Thyroid gland (tissue), 4 donors: ENCODE data around the gene RASGRF1. TPM values are rescaled to one million over a fixed set of nuclear protein-coding genes. Genes with fewer than 3 reads are reported as not detected.

Experiments
- DNase-seq, 2 donors: peaks; one replicate each; pipeline ENCODE4 v3.0.0-alpha.2; 2019
- H3K27ac ChIP-seq, 3 donors: fragments of 200-600 bp; sonication (generic); 1 replicate in 2 of 3; 2 replicates in 1 of 3; pipeline ENCODE4 v1.5.1; 2016 to 2019; ENCODE audit warnings: mild to moderate bottlenecking in 1 of 3, moderate library complexity in 1 of 3
- H3K27me3 ChIP-seq: fragments of 200-600 bp; sonication (generic); one replicate; pipeline ENCODE4 v1.5.1; 2019
- H3K36me3 ChIP-seq, 2 donors: fragments of 200-600 bp; sonication (generic); one replicate each; pipeline ENCODE4 v1.5.1; 2016 to 2019
- H3K4me1 ChIP-seq, 2 donors: fragments of 200-600 bp; sonication (generic); one replicate each; pipeline ENCODE4 v1.5.1; 2017 to 2019
- H3K4me3 ChIP-seq, 3 donors: fragments of 200-600 bp; sonication (generic); replicated peaks in 1 of 3; 1 replicate in 2 of 3; 2 replicates in 1 of 3; pipeline ENCODE4 v1.5.1; 2016; ENCODE audit warnings: mild to moderate bottlenecking in 1 of 3
- H3K9me3 ChIP-seq: fragments of 200-600 bp; sonication (generic); one replicate; pipeline ENCODE4 v1.5.1; 2017
- POLR2A ChIP-seq, 2 donors: fragments of 450-650 bp; IDR thresholded peaks; one replicate each; pipeline ENCODE4 v1.6.1; 2017; ENCODE audit warnings: antibody characterized with exemption in 2 of 2, mild to moderate bottlenecking in 2 of 2, moderate library complexity in 1 of 2
- WGBS, 2 donors: methylation state at CpG; one replicate each; pipeline ENCODE4 v1.1.5; 2017; 5-methylcytosine and 5-hydroxymethylcytosine counted together
- intact Hi-C: fragments of 100-400 bp; cut with DNase I; formaldehyde crosslinking; loops from one replicate; pipeline ENCODE4 v1.15.1; 2023
- total RNA-seq, 4 donors: library from RNA; depleted of rRNA; stranded (reverse); fragments of >200 nt; gene quantifications; one replicate each; pipeline ENCODE4 v1.2.3, GENCODE V29; 2016
- TF ChIP-seq, protein P1 (sequence below), 6 experiments: fragments of 200-600 bp in 3 of 6; fragments of 450-650 bp in 3 of 6; sonication (generic) in 3 of 6; IDR thresholded peaks; one replicate each; pipeline ENCODE4 v1.5.1; 2016 to 2019; ENCODE audit warnings: antibody characterized with exemption in 6 of 6, mild to moderate bottlenecking in 2 of 6, inconsistent platforms in 1 of 6, moderate library complexity in 1 of 6

Gene RASGRF1
- total RNA-seq, 4 donors from 2014 or later: 0.40 TPM; not detected in 3

DNA sequence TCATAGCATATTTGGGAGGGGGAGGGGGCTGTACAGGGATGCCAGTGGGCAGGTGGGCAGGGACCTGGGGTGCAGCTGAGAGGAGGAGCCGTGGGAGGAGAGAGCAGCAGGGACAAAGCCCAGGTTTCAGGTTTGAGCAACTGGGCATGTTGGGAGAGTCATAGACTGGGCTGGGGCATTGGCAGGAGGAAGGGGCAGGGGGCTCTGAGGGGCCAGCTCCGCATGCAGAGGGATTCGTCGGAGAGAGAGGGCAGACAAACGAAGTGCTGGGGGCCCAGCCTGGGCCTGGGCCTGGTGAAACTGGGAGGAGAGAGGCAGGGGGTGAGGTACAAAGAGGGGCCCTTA, 25.2 kb downstream of the RASGRF1 start:
- H3K9me3 ChIP-seq: no peaks in the 10 kb centered on the region
- intact Hi-C loops: no loop called here
- H3K27ac ChIP-seq: no peak overlapping the region
- H3K36me3 ChIP-seq: no peaks in the 10 kb centered on the region
- no peaks in the 10 kb centered on the region for H3K4me1 ChIP-seq
- no peak overlapping the region for H3K4me3 ChIP-seq
- no peak for TF ChIP-seq POLR2A (IDR thresholded peaks at IDR 0.05)
- TF ChIP-seq, protein P1, sequence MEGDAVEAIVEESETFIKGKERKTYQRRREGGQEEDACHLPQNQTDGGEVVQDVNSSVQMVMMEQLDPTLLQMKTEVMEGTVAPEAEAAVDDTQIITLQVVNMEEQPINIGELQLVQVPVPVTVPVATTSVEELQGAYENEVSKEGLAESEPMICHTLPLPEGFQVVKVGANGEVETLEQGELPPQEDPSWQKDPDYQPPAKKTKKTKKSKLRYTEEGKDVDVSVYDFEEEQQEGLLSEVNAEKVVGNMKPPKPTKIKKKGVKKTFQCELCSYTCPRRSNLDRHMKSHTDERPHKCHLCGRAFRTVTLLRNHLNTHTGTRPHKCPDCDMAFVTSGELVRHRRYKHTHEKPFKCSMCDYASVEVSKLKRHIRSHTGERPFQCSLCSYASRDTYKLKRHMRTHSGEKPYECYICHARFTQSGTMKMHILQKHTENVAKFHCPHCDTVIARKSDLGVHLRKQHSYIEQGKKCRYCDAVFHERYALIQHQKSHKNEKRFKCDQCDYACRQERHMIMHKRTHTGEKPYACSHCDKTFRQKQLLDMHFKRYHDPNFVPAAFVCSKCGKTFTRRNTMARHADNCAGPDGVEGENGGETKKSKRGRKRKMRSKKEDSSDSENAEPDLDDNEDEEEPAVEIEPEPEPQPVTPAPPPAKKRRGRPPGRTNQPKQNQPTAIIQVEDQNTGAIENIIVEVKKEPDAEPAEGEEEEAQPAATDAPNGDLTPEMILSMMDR (IDR thresholded peaks at IDR 0.05): no peak
- DNase-seq: no peak
- 69 to 72% methylated on average over 5 of the region's 5 CpGs for WGBS, 2 donors
- H3K27me3 ChIP-seq: no peaks in the 10 kb centered on the region

DNA sequence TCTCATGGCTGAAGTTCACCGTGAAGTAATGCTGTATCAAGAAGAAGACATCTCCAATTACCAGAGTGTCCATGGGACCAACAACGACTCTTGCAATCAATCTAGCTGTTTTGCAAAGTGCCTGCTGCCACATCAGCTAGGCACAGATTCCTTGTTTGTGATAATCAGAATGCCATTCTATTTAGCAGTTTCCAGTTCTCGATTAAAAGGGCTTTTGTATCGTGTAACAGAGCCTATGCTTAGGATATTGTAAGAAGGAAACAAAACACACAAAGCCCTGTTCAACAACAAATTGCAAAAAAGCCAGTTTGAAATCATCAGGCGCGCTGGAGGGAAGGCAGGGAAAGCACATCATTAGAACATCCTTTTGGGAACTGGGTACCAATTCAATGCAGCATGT, 26.1 kb downstream of the RASGRF1 start:
- DNase-seq: no peak
- Histone ChIP-seq H3K4me1 (no peaks in the 10 kb centered on the region), H3K36me3 (no peaks in the 10 kb centered on the region), H3K4me3 (no peak overlapping the region), H3K27me3 (no peaks in the 10 kb centered on the region), H3K9me3 (no peaks in the 10 kb centered on the region), H3K27ac (no peak overlapping the region)
- 93 to 94% methylated on average over 6 of the region's 6 CpGs for WGBS, 2 donors
- TF ChIP-seq, protein P1 (IDR thresholded peaks at IDR 0.05): no peak
- TF ChIP-seq POLR2A (IDR thresholded peaks at IDR 0.05): no peak
- intact Hi-C loops: no loop called here

DNA sequence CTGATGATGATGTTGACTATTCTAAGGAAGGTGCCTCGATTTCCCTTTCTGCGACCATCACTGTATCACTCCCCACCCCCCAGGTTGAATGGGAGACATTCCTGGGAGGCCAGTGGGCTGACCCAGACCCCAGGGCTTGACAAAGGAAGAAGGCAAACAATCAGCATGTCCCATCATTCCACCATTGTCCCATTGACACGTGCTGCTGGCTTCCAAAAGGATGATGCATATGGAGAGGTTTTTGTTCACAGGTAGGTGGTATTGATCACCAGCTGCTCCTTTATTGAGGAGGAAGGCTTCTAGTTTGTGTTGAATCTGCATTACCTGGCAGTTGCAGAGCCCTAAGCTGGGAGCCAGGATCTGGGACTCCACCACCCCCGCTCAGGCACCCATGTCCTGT, 30.4 kb downstream of the RASGRF1 start:
- no peak overlapping the region for H3K4me3 ChIP-seq
- TF ChIP-seq POLR2A (IDR thresholded peaks at IDR 0.05): no peak
- TF ChIP-seq, protein P1 (IDR thresholded peaks at IDR 0.05): no peak
- no peak overlapping the region for H3K27ac ChIP-seq
- 67 to 78% methylated on average over 4 of the region's 4 CpGs for WGBS, 2 donors
- no peaks in the 10 kb centered on the region for H3K9me3 ChIP-seq
- H3K36me3 ChIP-seq: no peaks in the 10 kb centered on the region
- no peaks in the 10 kb centered on the region for H3K4me1 ChIP-seq
- DNase-seq: no peak
- intact Hi-C loops: no loop called here
- H3K27me3 ChIP-seq: no peaks in the 10 kb centered on the region

DNA sequence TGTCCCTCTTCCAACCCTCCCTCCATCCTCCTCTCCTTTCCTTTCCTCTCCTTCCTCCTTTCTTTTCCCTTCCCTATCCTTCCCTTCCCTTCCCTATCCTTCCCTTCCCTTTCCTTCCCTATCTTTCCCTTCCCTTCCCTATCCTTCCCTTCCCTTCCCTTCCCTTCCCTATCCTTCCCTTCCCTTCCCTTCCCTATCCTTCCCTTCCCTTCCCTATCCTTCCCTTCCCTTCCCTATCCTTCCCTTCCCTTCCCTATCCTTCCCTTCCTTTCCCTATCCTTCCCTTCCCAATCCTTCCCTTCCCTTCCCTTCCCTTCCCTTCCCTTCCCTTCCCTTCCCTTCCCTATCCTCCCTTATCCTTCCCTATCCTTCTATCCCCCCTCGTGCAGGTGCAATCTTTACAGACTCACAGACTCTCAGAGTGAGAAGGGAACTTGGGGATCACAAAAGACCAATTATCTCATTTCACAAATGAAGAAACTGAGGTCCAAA, 31.5 kb downstream of the RASGRF1 start:
- Histone ChIP-seq H3K36me3 (no peaks in the 10 kb centered on the region), H3K27me3 (no peaks in the 10 kb centered on the region), H3K9me3 (no peaks in the 10 kb centered on the region), H3K4me1 (no peaks in the 10 kb centered on the region), H3K4me3 (no peak overlapping the region), H3K27ac (no peak overlapping the region)
- no peak for TF ChIP-seq POLR2A (IDR thresholded peaks at IDR 0.05)
- TF ChIP-seq, protein P1 (IDR thresholded peaks at IDR 0.05): no peak
- no peak for DNase-seq
- WGBS, 2 donors: 9 to 30% methylated on average over 1 of the region's 1 CpG
- intact Hi-C loops: no loop called here

DNA sequence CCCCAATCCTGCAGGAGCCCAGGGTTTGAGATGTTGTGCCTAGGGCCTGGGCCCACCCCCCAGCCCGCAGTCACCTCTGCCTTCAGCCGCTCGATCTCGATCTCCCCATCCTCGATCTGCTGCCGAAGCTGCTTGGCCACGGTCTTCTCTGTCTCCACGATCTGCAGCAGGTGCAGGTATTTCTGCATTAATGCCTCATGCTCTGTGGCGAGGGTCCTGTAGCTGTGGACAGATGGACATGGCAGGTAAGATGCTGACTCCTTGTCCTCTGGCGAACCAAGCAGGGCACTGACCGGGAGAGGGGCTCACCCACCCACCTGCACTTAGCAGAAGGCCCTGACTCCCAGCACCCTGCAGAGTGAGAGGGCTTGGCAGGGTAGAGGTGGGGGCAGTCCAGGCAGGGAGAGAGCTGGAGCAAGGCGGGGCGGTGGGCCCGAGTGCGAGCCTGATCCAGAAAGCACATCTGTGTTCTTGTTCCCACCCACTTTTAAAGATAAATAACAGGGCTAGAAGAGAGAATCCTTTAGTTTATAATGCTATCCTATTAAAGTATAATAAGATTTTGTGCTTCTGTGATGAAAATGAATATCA, 32.2 kb downstream of the RASGRF1 start:
- no peaks in the 10 kb centered on the region for H3K27me3 ChIP-seq
- no peaks in the 10 kb centered on the region for H3K9me3 ChIP-seq
- H3K4me1 ChIP-seq: no peaks in the 10 kb centered on the region
- TF ChIP-seq POLR2A (IDR thresholded peaks at IDR 0.05): no peak
- TF ChIP-seq, protein P1 (IDR thresholded peaks at IDR 0.05): no peak
- no peaks in the 10 kb centered on the region for H3K36me3 ChIP-seq
- no peak overlapping the region for H3K27ac ChIP-seq
- intact Hi-C loops: no loop called here
- DNase-seq: no peak
- H3K4me3 ChIP-seq: no peak overlapping the region
- 88 to 92% methylated on average over 15 of the region's 15 CpGs for WGBS, 2 donors
